ENCODE measurements around the gene CLEC2L.

GRCh38 chr7:139481364-139481763 lies 42.1 kb upstream of the CLEC2L start:
- TF ChIP-seq CTCF (IDR thresholded peaks at IDR 0.05) (no peak), POLR2A (IDR thresholded peaks at IDR 0.05) (no peak)
